Mesenteric fat pad (tissue), 1 donor: ENCODE measurements around the gene MTCH1. TPM values are rescaled to one million over a fixed set of nuclear protein-coding genes. Genes with fewer than 3 reads are reported as not detected.

Experiments
- DNase-seq: peaks from one replicate; pipeline ENCODE4 v3.0.0-alpha.2; 2020; ENCODE audit warnings: low spot score
- total RNA-seq: library from RNA; stranded (reverse); fragmentation: NEBNext Ultra II Directional; extraction: Animal tissue kit (Norgen Biotek cat#: 25700); gene quantifications from one replicate; pipeline ENCODE4 v1.2.1, GENCODE V29; 2021
- donor health status: DM: yes; HTN: yes; CAD: no.

The MTCH1 gene
- total RNA-seq, 1 donor from 2014 or later, result 169 TPM

- DNase-seq, result no peak
Measured at GRCh38 chr6:36973190-36973589, 12.8 kb downstream of the MTCH1 start.

- DNase-seq, result no peak
Measured at GRCh38 chr6:36971921-36972673, 13.9 kb downstream of the MTCH1 start.

DNA sequence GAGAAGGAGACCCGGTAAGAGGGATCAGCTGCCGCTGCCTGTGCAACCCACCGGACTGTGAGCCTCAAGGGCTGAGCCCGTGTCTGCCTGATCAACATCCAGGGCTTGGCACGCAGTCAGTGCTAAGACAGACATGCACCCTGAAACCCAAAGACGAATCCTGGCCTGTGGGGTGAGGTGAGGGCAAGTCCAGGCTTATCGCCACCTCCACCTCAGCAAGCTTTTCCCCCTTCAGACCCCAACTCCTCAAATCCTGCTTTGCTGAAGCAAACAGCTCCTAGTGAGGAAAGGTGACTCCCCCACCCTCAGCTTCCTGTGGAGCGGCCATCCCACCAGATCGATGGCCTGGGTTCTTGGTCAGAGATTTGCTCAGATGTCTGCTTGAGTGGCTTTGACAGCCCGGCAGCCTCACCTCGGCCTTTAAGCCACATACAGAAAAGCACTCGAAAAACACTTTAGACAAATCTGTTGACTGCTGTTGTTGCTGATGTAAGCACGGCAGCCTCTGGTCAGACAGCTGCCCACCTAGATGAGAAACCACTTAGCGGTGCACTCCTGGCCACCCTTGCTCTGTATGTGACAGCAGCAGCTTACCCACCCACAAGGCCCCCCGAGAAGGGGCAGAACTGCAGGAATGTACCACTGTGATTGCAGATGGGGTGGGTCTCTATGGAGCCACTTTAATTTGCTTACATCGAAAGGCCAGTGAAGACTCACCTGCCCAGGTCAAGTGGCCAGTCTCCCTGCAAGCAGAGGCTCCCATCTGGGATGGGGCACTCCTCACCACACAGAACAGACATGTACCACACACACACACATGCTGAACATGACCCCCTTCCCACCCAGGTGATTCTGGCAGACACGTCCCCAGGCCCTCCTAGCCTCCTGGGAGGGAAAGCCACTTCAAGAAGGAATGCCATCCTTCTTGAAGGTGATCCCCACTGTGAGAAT, 14.8 kb downstream of the MTCH1 start:
- DNase-seq, result no peak

DNA sequence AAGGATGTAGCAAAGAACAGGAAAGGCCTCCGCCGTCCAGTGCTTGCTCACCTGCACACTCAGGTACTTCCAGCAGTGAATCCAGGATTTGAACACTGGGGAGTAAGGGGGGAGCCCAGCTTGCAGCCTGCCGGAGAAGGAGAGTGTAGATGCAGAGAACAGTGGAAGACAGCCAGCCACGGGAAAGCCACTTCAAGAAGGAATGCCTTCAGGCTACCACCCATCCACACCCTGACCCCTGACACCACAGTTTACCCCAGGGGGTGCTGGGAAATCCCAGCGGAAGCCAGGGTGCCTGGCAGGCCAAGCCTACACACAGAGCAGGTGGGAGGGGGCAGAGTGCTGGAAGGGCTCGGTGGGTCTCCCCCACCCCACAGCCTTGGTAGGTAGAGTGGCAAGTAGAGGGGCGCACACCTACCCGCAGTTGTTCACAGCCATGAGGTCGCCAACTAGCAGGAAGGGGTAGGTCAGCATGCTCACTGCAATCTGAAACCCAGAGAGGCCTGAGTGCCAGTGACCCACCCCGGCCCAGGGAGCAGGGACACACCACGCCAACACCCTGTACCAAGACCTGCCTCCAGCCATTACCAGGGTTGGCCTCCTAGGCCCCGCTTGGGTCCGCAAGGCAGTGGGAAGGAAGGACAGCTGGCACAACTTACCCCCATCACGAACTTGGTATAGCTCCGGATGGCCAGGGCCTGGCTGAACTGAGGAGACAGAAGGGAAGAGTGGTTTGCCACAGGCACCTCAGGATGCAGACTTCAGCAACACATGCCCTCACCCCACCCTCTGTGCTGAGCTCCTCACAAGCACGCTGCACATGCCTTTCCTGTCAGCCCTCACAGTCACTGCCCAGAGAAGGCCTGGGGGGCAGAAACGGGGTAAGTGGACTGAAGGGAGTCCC, 15.8 kb downstream of the MTCH1 start:
- no peak for DNase-seq

- DNase-seq, result no peak
Measured at GRCh38 chr6:36969240-36969691, 16.7 kb downstream of the MTCH1 start.

DNA sequence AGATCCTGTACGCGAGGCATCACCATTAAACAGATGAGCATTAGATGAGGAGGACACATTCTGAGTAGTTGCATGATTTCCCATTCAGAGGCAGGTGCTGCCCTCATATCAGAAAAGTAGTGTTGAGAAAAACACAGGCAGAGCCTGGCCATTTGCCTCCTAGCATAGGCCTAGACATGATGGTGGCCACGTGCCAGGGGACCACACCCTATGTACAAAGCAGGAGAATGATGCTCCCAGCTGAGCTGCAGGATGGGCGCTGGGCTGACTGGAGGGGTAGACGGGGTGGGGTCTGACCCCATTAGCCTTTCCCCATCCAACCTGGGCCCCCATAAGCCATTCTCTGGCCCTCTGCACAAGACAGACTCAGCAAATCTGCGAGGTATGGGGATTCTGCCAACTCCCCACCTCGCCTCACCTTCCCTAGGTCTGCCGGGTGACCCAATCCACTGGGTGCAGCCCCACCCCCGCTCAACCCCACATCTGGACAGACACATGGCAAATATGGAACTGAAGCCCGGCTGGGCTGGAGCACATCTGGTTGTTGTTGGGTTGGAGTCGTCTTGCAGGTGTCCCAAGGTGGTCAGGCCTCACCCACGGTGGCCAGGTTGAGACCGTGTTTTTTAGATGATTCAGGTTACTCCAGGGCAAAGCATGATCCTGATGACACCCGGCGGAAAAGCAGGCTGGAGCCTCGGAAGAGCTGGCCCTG, 17.6 kb downstream of the MTCH1 start:
- DNase-seq, result no peak

DNA sequence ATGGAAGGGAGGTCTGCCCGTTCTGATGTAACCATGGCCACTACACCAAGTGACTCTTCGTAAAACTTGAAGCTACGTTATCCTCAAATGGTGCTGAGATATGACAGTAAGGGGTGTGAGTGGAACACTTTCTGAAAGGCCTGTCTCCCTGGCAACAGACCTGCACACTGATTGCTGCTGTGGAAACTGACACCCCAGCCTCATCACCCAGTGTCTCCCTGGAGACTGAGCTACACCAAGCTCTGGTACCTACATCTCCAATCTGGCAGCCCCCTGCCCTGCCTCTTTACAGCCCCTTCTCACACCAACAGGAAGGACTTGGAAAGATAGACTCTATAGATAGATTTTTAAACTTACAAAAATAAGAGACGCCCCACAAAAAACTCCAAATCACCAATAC, 18.2 kb downstream of the MTCH1 start:
- no peak for DNase-seq

DNA sequence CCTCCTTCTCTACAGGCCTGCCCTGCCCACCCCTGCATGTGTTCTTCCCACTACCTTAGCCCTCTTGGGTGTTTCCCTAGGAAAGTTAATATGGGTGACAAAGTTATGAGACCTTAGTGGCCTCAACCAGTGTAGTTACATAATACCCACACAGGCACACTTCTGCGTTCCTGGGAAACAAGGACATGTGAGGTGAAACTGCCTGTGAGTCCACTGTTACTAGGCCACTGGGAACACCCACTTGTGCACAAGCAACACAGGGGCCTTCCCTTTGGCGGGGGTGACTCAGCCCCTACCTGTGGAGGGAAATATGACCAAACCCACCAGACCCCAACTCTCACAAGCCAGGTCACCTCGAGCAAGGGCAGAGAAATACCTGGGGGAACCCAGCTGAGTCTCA, 18.7 kb downstream of the MTCH1 start:
- DNase-seq, result peak; percentile 43

DNA sequence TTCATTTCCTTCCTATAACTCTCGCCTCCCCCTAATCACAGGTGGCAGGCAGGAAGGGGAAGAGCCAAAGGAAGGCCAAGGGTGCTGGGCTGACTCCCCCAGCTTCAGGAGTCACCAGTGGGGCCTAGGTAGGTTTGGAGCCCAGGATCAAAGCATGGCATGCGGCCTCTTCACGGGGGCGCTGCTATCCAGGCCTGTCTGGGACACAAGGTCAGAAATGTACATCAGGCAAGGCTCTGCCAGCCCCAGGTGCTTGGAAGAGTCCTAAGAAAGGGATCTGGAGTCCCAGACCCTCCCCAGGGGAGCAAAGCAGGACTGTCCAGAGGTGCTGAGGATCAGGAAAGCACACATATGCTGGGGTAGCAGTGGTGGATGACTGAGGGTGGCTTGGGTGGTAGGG, 21.1 kb downstream of the MTCH1 start:
- DNase-seq, result no peak

- peak; percentile 41 for DNase-seq
Measured at GRCh38 chr6:36964349-36964748, 21.6 kb downstream of the MTCH1 start.

- DNase-seq, result no peak
Measured at GRCh38 chr6:36963451-36964290, 22.3 kb downstream of the MTCH1 start.

- no peak for DNase-seq
Measured at GRCh38 chr6:36962874-36963273, 23.1 kb downstream of the MTCH1 start.

DNA sequence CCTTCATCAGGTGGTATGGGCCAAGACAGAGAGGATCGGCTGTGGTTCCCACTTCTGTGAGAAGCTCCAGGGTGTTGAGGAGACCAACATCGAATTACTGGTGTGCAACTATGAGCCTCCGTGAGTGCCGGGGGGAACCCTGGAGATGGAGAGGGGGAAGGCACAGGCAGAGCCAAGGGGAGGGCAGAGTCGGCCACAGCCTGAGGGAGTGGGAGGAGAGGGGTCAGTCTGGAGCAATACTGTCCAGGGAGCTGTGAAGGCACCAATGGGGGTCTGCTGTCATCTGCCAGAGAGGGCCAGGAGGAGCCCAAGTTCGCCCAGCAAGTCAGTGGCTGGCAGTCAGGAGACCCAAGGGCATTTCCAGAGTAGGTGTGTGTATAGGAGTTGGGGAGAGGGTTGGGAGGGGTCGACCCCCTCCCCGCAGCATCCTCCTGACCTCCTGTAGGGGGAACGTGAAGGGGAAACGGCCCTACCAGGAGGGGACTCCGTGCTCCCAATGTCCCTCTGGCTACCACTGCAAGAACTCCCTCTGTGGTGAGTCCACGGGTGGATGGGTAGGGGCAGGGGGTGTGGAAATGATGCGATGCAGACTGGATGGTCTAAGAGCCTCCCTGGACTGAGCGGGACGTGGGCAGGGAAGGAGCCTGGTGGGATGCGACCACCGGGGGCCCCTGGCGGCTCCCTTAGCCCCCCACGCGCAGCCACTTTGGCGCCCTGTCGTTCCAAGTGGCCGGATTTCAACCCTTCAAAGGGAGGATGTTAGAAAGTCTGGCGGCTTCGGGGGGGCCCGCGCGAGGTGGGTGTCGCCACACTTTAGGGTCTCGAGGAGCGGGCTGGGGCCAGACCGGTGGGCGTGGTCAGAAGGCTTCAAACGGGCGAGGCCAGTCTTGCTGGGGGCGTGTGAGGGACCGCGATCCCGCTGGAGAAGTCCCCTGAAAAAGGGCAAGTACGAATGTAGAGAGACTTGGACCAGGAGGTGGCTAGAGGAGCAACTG, 24.3 kb downstream of the MTCH1 start:
- no peak for DNase-seq

- DNase-seq, result peak; percentile 87
Measured at GRCh38 chr6:36959555-36960250, 26.3 kb downstream of the MTCH1 start.

- DNase-seq, result peak; percentile 55
Measured at GRCh38 chr6:36958775-36959554, 27.0 kb downstream of the MTCH1 start.

- peak; percentile 88 for DNase-seq
Measured at GRCh38 chr6:36957773-36958271, 28.2 kb downstream of the MTCH1 start.

- no peak for DNase-seq
Measured at GRCh38 chr6:36956446-36956820, 29.6 kb downstream of the MTCH1 start.
